Gastrocnemius medialis (tissue), 4 donors: ENCODE data around the gene LRRC38.

Source experiments
- CTCF ChIP-seq, 5 experiments: fragments of 450-650 bp in 3 of 5; fragments of 200-600 bp in 2 of 5; sonication (generic) in 2 of 5; IDR thresholded peaks in 4 of 5; conservative IDR thresholded peaks in 1 of 5; 1 replicate in 4 of 5; 2 replicates in 1 of 5; pipeline ENCODE4 v1.5.1; 2016 to 2019; ENCODE audit warnings: antibody characterized with exemption in 5 of 5, mild to moderate bottlenecking in 3 of 5, moderate library complexity in 3 of 5
- POLR2A ChIP-seq, 2 donors: fragments of 450-650 bp; IDR thresholded peaks; one replicate each; pipeline ENCODE4 v1.6.1; 2017; ENCODE audit warnings: antibody characterized with exemption in 2 of 2, mild to moderate bottlenecking in 2 of 2, moderate library complexity in 2 of 2

DNA sequence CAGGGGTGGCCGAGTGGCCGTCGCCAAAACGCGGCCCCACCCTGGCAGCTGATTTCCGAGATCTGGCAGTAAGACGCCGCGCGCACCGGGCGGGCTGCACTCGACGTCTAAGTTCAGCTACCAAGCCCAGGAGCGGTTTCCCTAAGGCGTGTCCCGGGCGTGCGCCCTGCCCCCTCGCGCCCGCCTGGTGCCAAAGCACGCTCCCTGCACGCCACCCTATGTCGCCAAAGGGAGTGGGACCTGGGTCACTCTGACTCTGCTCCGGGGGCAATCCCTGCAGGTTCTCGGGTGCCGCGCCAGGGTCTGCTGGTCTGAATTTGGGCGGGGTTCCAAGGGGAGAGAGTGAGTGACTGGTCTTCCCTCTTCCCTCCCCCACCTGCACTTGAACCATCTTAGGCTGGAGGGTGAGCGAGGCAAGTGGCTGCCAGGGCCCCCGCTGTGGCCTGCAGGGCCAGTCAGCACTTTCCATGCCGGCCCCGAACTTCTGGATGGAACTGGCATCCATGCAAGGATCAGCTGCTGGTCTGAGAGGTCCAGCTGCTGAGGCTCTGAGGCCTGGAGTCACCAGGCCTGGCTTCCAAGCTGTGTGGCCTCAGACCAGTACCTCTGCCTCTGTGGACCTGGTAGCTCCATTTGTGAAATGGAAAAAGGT, at the start of gene LRRC38:
- peak in 3 of 5 experiments; percentile 30 to 47 (median 45) for TF ChIP-seq CTCF (IDR thresholded peaks at IDR 0.05 in 4 of 5, conservative IDR thresholded peaks at IDR 0.05 in 1 of 5)
- peak; percentile 72 for TF ChIP-seq POLR2A (IDR thresholded peaks at IDR 0.05)
